H9 (cell line): Measurements from ENCODE around the gene NIPSNAP2. TPM values are rescaled to one million over a fixed set of nuclear protein-coding genes. Genes with fewer than 3 reads are reported as not detected.
"Not testable (repeated sequence)": the region's sequence is repeated elsewhere in the genome, so short reads cannot be mapped to it uniquely, and the experiment has no call there.

ENCODE experiments used
- DNase-seq: peaks from one replicate; pipeline ENCODE4 v3.0.0-alpha.2; 2017
- H2AFZ ChIP-seq: one replicate; pipeline ENCODE4 v1.6.1; 2013; ENCODE audit warnings: mild to moderate bottlenecking, low read length, control low read depth, moderate library complexity
- H2AK5ac ChIP-seq: 2 replicates; pipeline ENCODE4 v1.6.1; 2013; ENCODE audit warnings: low read length, control low read depth, mixed read lengths; ENCODE audit not compliant: insufficient read length
- H2BK120ac ChIP-seq: one replicate; pipeline ENCODE4 v1.6.1; 2013; ENCODE audit warnings: low read depth, mild to moderate bottlenecking, low read length, control low read depth, inconsistent platforms; ENCODE audit not compliant: poor library complexity, severe bottlenecking
- H2BK12ac ChIP-seq: 2 replicates; pipeline ENCODE4 v1.6.1; 2013; ENCODE audit warnings: low read length, control low read depth, mixed read lengths, low read depth; ENCODE audit not compliant: insufficient read length
- H2BK15ac ChIP-seq: 2 replicates; pipeline ENCODE4 v1.6.1; 2013; ENCODE audit warnings: low read depth, low read length, control low read depth
- H2BK20ac ChIP-seq: one replicate; pipeline ENCODE4 v1.6.1; 2013; ENCODE audit warnings: low read depth, mild to moderate bottlenecking, low read length, control low read depth, inconsistent platforms; ENCODE audit not compliant: poor library complexity, severe bottlenecking
- H2BK5ac ChIP-seq: 2 replicates; pipeline ENCODE4 v1.6.1; 2013; ENCODE audit warnings: low read length, control low read depth, mixed read lengths; ENCODE audit not compliant: insufficient read length
- H3K14ac ChIP-seq: 2 replicates; pipeline ENCODE4 v1.6.1; 2013; ENCODE audit warnings: low read length, control low read depth; ENCODE audit not compliant: insufficient read depth
- H3K18ac ChIP-seq: 2 replicates; pipeline ENCODE4 v1.6.1; 2013; ENCODE audit warnings: low read depth, mild to moderate bottlenecking, mixed read lengths, low read length, control low read depth; ENCODE audit not compliant: insufficient read length
- H3K23ac ChIP-seq: 2 replicates; pipeline ENCODE4 v1.6.1; 2013; ENCODE audit warnings: low read length, control low read depth, mixed read lengths, low read depth; ENCODE audit not compliant: insufficient read length
- H3K23me2 ChIP-seq: 2 replicates; pipeline ENCODE4 v1.6.1; 2013; ENCODE audit warnings: low read depth, mild to moderate bottlenecking, mixed read lengths, low read length, control low read depth; ENCODE audit not compliant: insufficient read length, poor library complexity, severe bottlenecking
- H3K27ac ChIP-seq: 2 replicates; pipeline ENCODE4 v1.5.1; 2013; ENCODE audit warnings: low read length, control low read depth, mixed read lengths, low read depth; ENCODE audit not compliant: insufficient read length
- H3K27me3 ChIP-seq: 2 replicates; pipeline ENCODE4 v1.6.1; 2013; ENCODE audit warnings: low read length, control low read depth, inconsistent platforms; ENCODE audit not compliant: insufficient read depth
- H3K4ac ChIP-seq: 2 replicates; pipeline ENCODE4 v1.6.1; 2013; ENCODE audit warnings: low read depth, mild to moderate bottlenecking, control low read depth, inconsistent platforms, low read length, moderate library complexity
- H3K4me1 ChIP-seq: 2 replicates; pipeline ENCODE4 v1.6.1; 2013; ENCODE audit warnings: low read length, control low read depth, inconsistent platforms; ENCODE audit not compliant: insufficient read depth
- H3K4me2 ChIP-seq: 2 replicates; pipeline ENCODE4 v1.6.1; 2013; ENCODE audit warnings: low read length, control low read depth, mixed read lengths; ENCODE audit not compliant: insufficient read length, insufficient read depth
- H3K56ac ChIP-seq: 2 replicates; pipeline ENCODE4 v1.6.1; 2013; ENCODE audit warnings: low read depth, mild to moderate bottlenecking, mixed read lengths, low read length, control low read depth; ENCODE audit not compliant: insufficient read length
- H3K79me1 ChIP-seq: 2 replicates; pipeline ENCODE4 v1.6.1; 2013; ENCODE audit warnings: low read depth, mild to moderate bottlenecking, moderate library complexity, low read length, control low read depth, inconsistent platforms; ENCODE audit not compliant: insufficient read depth, poor library complexity, severe bottlenecking
- H3K79me2 ChIP-seq: 2 replicates; pipeline ENCODE4 v1.6.1; 2013; ENCODE audit warnings: low read length, control low read depth, inconsistent platforms; ENCODE audit not compliant: insufficient read depth
- H3K9ac ChIP-seq: 2 replicates; pipeline ENCODE4 v1.6.1; 2013; ENCODE audit warnings: low read length, control low read depth, mixed read lengths; ENCODE audit not compliant: insufficient read length; ENCODE audit errors: extremely low read depth
- H3K9me3 ChIP-seq: one replicate; pipeline ENCODE4 v1.6.1; 2013; ENCODE audit warnings: low read depth, low read length, inconsistent platforms; ENCODE audit not compliant: control insufficient read depth
- H3T11ph ChIP-seq: one replicate; pipeline ENCODE4 v1.6.1; 2013; ENCODE audit warnings: mild to moderate bottlenecking, low read length, control low read depth, inconsistent platforms
- H4K20me1 ChIP-seq: one replicate; pipeline ENCODE4 v1.6.1; 2013; ENCODE audit not compliant: control insufficient read depth, insufficient read length, insufficient read depth
- H4K5ac ChIP-seq: 2 replicates; pipeline ENCODE4 v1.6.1; 2013; ENCODE audit warnings: low read depth, mild to moderate bottlenecking, mixed read lengths, low read length, control low read depth; ENCODE audit not compliant: insufficient read length
- H4K8ac ChIP-seq: replicated peaks from 2 replicates; pipeline ENCODE4 v1.6.1; 2013; ENCODE audit warnings: low read length, control low read depth, mixed read lengths, low read depth; ENCODE audit not compliant: insufficient read length
- H4K91ac ChIP-seq: 2 replicates; pipeline ENCODE4 v1.6.1; 2013; ENCODE audit warnings: low read depth, mild to moderate bottlenecking, moderate library complexity, mixed read lengths, low read length, control low read depth; ENCODE audit not compliant: insufficient read length
- H3K27ac Mint-ChIP-seq, 3 experiments: 2 replicates in 2 of 3; 3 replicates in 1 of 3; pipeline ENCODE4 v1.8.0; 2020 to 2021; ENCODE audit warnings: mixed read lengths in 3 of 3, mild to moderate bottlenecking in 1 of 3, moderate library complexity in 1 of 3
- H3K27me3 Mint-ChIP-seq: 2 replicates; pipeline ENCODE4 v1.8.0; 2021; ENCODE audit warnings: low read depth, mild to moderate bottlenecking, moderate library complexity, mixed read lengths
- H3K36me3 Mint-ChIP-seq, 3 experiments: 2 replicates in 2 of 3; 3 replicates in 1 of 3; pipeline ENCODE4 v1.8.0; 2020 to 2021; ENCODE audit warnings: low read depth in 3 of 3, mixed read lengths in 3 of 3; ENCODE audit not compliant: insufficient read depth in 1 of 3
- H3K4me1 Mint-ChIP-seq, 2 experiments: 2 replicates each; pipeline ENCODE4 v1.8.0; 2020; ENCODE audit warnings: mixed read lengths in 2 of 2
- H3K4me3 Mint-ChIP-seq, 2 experiments: 2 replicates in 1 of 2; 3 replicates in 1 of 2; pipeline ENCODE4 v1.8.0; 2020 to 2021; ENCODE audit warnings: mild to moderate bottlenecking in 2 of 2, mixed read lengths in 2 of 2, moderate library complexity in 1 of 2
- H3K9me3 Mint-ChIP-seq, 2 experiments: 2 replicates in 1 of 2; 3 replicates in 1 of 2; pipeline ENCODE4 v1.8.0; 2020; ENCODE audit warnings: mild to moderate bottlenecking in 2 of 2, mixed read lengths in 2 of 2, moderate library complexity in 1 of 2
- CTCF ChIP-seq: fragments of 200-600 bp; sonication (generic); conservative IDR thresholded peaks from 3 replicates; pipeline ENCODE4 v1.8.0; 2021; ENCODE audit warnings: antibody characterized with exemption, mild to moderate bottlenecking
- WGBS: extraction: QIAGEN DNeasy Blood & Tissue Kit; methylation state at CpG from one replicate; pipeline ENCODE4 v1.1.7; 2013; ENCODE audit warnings: missing lambda C conversion rate, low lambda C conversion rate, mixed read lengths; ENCODE audit not compliant: insufficient read length; ENCODE audit errors: extremely low coverage; 5-methylcytosine and 5-hydroxymethylcytosine counted together
- total RNA-seq: library from RNA; stranded (reverse); gene quantifications from 2 replicates; pipeline ENCODE4 v1.2.1, GENCODE V29; 2021

NIPSNAP2 gene
- total RNA-seq, 1 experiment from 2014 or later = 40.7 TPM

GRCh38 chr7:56048245-56048644 is 83.9 kb downstream of the NIPSNAP2 start:
- H3K4me1 ChIP-seq = no peaks in the 10 kb centered on the region; the same call in 1 of the 2 replicates
- H3K9me3 ChIP-seq = no peaks in the 10 kb centered on the region
- no peak overlapping the region for H4K8ac ChIP-seq
- TF ChIP-seq CTCF = no peak
- no peak overlapping the region for H3K4me2 ChIP-seq
- H3K23me2 ChIP-seq = peaks cover 5% of the 10 kb centered on the region
- Mint-ChIP-seq H3K27ac (peak overlapping the region in 2 of 3 experiments; percentile 25 to 68; a peak in 2 of 7 replicates), H3K4me1 (peaks cover 0 to 20% of the 10 kb centered on the region in 2 experiments), H3K27me3 (no peaks in the 10 kb centered on the region), H3K4me3 (no peak overlapping the region), H3K9me3 (no peaks in the 10 kb centered on the region), H3K36me3 (peaks cover 15 to 20% (median 18%) of the 10 kb centered on the region in 3 experiments)
- no peak overlapping the region for H3K14ac ChIP-seq
- H4K91ac ChIP-seq = no peak overlapping the region
- H3K18ac ChIP-seq = no peak overlapping the region
- H2BK15ac ChIP-seq = no peak overlapping the region
- no peak overlapping the region for H3K27ac ChIP-seq
- H2AK5ac ChIP-seq = no peak overlapping the region
- no peaks in the 10 kb centered on the region for H4K20me1 ChIP-seq
- peaks cover 12% of the 10 kb centered on the region; the same call in 1 of the 2 replicates for H3K79me2 ChIP-seq
- H3K9ac ChIP-seq = no peak overlapping the region
- H3K23ac ChIP-seq = no peak overlapping the region
- H3K56ac ChIP-seq = no peak overlapping the region
- no CpG with 5 or more reads among the region's 1 CpG for WGBS
- H2AFZ ChIP-seq = no peak overlapping the region
- DNase-seq = no peak
- peaks cover 2% of the 10 kb centered on the region for H3K79me1 ChIP-seq
- H2BK20ac ChIP-seq = no peak overlapping the region
- H2BK120ac ChIP-seq = no peak overlapping the region
- no peak overlapping the region for H4K5ac ChIP-seq
- H3T11ph ChIP-seq = no peak overlapping the region
- no peak overlapping the region for H3K4ac ChIP-seq
- H3K27me3 ChIP-seq = no peaks in the 10 kb centered on the region
- H2BK12ac ChIP-seq = no peak overlapping the region
- no peak overlapping the region for H2BK5ac ChIP-seq

GRCh38 chr7:56048763-56049162 is 84.4 kb downstream of the NIPSNAP2 start:
- not testable (repeated sequence) for H3K18ac ChIP-seq, H3K9me3 ChIP-seq, H3K27me3 Mint-ChIP-seq, H3K4ac ChIP-seq, H3K27me3 ChIP-seq, H4K20me1 ChIP-seq, H3K27ac ChIP-seq, H2AK5ac ChIP-seq, H4K8ac ChIP-seq, H2BK12ac ChIP-seq, H3K23ac ChIP-seq, H2AFZ ChIP-seq, H3K9ac ChIP-seq, H3K14ac ChIP-seq, H3T11ph ChIP-seq, H4K91ac ChIP-seq, H3K9me3 Mint-ChIP-seq, H4K5ac ChIP-seq, H3K4me1 ChIP-seq, H2BK15ac ChIP-seq, H2BK20ac ChIP-seq, H3K4me2 ChIP-seq, H2BK5ac ChIP-seq, H3K56ac ChIP-seq, H3K79me1 ChIP-seq, H2BK120ac ChIP-seq, H3K23me2 ChIP-seq
- H3K27ac Mint-ChIP-seq = peak overlapping the region; percentile 25 to 68 (median 65); a peak in 3 of 7 replicates
- peak overlapping the region in 1 of 2 experiments; percentile 62; a peak in 3 of 5 replicates for H3K4me3 Mint-ChIP-seq
- peaks cover under 1 to 24% of the 10 kb centered on the region in 2 experiments for H3K4me1 Mint-ChIP-seq
- peak; percentile 31 for DNase-seq
- H3K79me2 ChIP-seq = peaks cover 15% of the 10 kb centered on the region; the same call in 1 of the 2 replicates
- peaks cover 19 to 23% (median 23%) of the 10 kb centered on the region in 3 experiments for H3K36me3 Mint-ChIP-seq
- WGBS = no CpG with 5 or more reads among the region's 8 CpGs
